Stimulated activated CD8-positive, alpha-beta memory T cell treated with anti-CD3 and anti-CD28 coated beads, Interleukin-2, amount 100 ng/mL, for 1 hour (primary cell): ENCODE data around the gene SLC4A5.
"Not testable (repeated sequence)": the region's sequence is repeated elsewhere in the genome, so short reads cannot be mapped to it uniquely, and the experiment has no call there.

ENCODE experiments used
- DNase-seq, 2 donors: peaks; one replicate each; pipeline ENCODE4 v3.0.0-alpha.2; 2020; ENCODE audit warnings: low read depth in 2 of 2

The SLC4A5 gene

GRCh38 chr2:74238879-74239278 lies 104.3 kb downstream of the SLC4A5 start:
- DNase-seq, result no peak

DNA sequence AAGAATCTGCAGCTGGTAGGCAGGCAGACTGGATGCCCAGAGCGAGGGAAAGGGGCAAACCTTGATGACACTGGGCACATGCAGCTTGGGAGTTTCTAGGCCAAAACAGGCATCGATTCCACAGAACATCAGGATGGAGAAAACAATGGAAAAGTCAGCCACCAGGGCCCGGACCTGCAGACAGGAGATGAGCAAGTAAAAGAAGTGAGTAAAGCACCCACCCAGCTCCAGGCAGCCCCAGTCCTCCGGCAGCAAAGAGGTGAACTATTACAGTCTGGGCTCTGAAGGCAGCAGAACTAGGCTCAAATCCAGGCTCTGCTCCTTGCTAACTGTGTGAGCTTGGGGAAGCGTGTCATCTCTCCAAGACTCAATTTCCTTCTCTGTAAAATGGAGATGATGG lies 108.2 kb downstream of the SLC4A5 start:
- no peak for DNase-seq

GRCh38 chr2:74233648-74234047 lies 109.6 kb downstream of the SLC4A5 start:
- no peak for DNase-seq

DNA sequence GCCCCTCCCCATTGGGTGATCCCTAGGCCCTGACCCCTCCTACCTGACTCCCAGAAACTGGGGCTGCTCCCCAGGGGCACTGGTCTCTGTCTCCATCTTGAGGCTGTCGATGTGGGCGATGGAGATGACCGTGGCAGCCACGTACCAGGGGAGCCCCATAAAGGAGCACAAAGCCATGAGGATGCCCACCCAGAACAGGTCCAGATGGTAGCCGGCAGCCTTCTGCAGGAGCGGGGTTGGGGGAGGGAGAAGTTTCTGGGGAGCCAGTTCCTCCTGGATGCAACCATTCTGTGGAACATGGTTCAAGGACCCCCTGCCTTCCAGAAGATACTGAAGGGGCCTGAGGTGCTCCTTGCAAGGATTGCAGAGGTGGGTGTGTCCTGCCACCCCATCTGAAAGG lies 110.8 kb downstream of the SLC4A5 start:
- no peak for DNase-seq

DNA sequence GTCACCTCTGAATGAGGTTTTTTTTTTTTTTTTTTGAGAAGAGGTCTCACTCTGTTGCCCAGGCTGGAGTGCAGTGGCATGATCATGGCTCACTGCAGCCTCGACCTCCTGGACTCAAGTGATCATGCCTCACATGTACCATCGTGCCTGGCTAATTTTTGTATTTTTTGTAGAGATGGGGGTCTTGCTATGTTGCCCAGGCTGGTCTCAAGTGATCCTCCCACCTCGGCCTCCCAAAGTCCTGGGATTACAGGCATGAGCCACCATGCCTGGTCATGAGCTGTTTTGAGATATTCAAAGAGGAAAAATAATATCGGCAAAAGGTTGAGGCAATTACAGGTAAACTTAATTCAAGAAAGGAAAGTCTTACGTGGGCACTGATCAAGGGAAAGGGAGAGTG lies 113.4 kb downstream of the SLC4A5 start:
- DNase-seq, result not testable (repeated sequence)

DNA sequence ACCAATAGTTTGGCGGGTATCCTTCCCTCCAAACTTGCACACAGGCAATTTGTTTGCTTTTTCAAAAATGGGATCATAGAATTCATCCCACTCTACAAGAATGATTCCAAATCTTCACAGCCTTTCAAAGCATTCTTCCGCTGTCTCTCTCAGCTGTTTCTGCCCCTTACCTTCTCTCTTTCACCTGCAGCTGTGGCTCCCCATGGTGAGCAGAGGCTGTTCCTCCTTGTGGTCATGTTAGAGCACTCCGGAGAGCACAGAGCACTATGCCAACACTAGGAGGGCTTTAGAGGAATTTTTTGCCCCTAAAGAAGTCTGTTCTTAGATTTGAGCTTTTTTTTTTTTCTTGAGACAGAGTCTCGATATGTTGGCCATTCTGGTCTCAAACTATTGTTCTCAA lies 114.4 kb downstream of the SLC4A5 start:
- DNase-seq, result no peak

DNA sequence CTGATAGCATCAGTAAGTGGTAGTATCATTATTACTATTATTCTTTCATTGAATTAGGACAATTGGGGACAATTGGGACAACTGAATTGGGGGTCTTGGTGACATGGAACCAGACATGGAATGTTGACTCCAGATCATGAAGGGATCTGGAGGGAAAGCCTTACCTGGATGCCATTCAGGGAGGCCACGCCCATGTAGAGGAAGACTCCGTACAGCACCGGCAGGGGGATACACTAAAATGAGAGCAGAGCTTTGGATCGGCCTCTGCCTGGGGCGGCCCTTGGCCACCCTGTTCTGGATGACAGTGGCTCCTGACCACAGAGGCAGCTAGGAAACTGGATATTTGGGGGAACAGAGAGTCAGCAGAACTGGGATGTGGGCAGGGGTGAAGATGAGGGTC lies 115.6 kb downstream of the SLC4A5 start:
- no peak for DNase-seq

- no peak for DNase-seq
These were observed 116.5 kb downstream of the SLC4A5 start for GRCh38 chr2:74226648-74227213.

- DNase-seq, result no peak
These were observed 117.3 kb downstream of the SLC4A5 start for GRCh38 chr2:74225698-74226459.

DNA sequence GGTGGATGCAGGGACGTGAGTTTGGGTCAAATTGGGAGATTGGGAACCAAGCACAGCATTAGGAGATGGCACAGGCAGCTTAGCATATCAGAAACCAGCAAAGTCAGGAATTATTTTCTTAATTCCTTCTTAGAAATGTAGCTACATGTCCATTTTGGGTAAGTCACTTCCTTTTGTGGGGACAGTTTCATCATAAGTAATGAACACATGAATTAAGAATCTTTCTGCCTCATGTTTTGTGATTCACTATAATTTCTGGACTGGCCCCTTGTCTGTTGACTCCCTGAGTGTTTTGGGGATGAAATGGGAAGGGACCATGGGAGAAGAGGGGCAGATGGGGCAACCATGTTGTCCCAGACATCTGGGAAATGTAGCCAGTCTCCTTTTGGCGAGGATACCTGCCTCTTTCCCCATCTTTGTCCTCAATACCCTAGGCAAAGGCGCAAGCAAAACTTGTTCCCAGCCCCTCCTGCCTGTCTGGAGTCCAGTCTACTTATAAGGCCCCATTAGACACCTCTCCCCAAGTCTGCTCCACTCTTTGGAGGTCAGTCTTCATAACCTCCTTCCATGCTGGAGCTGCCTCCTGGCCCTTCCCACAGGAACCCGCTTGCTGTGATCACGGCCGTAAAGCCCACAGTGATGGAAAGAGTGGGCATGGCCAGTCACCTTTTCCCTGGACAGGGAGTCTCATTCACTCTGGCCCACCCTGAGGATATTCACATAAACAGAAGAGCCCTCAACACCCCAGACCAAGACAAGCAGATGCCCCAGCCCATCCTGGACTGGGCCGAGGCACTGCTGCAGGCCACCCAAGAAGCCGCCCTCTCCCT lies 119.1 kb downstream of the SLC4A5 start:
- no peak for DNase-seq

- DNase-seq, result no peak
These were observed 120.9 kb downstream of the SLC4A5 start for GRCh38 chr2:74222300-74222650.

DNA sequence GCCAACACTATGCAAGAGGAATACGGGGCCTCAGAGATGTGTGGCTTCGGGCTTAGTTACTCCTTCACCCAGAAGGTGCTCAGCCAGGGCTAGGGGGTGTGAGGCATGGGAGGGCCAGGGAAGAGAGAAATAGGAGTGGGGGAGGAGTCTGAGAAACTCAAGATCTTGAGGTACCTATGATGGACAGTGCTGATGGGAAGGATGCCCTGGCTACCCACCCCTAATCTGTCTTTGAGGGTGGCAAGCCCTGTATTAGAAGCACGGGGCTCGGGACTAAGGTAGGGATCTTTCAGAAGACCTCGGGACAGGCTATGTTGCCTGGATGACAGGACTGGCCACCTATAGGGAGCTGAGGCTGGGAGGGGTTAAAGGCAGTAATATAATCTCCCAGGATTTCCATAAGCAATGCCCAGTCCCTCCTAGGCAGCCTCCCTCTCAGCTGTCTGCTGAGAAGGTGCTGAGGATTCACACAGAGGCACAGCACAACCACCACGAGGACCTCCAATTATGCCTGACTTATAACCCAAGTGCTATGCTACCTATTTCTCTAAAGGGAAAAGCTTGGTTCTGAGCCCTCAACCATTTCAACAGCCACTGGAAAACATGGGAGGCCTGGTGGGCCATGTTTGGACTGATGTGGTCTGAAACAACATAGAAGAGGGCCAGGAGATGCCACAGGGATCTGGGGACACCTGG lies 121.5 kb downstream of the SLC4A5 start:
- no peak for DNase-seq

DNA sequence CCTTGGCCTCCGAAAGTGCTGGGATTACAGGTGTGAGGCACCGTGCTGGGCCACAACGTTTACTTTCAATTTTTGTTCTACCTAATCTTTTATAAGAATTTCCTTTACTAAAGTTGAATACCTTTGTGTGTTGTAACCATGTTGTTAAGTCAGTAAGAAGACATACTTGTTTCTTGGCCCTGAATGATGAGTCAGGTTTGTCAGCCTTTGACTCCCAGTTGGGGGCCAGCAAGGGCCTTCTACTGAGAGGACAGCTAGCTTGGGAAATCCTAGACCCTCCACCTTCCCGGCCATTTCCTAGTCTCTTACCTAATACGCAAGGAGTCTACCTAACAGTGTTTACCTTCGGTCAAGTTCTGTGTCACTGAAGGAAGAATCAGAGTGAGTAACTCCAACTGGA lies 122.1 kb downstream of the SLC4A5 start:
- no peak for DNase-seq

GRCh38 chr2:74219846-74220486 lies 123.2 kb downstream of the SLC4A5 start:
- no peak for DNase-seq

DNA sequence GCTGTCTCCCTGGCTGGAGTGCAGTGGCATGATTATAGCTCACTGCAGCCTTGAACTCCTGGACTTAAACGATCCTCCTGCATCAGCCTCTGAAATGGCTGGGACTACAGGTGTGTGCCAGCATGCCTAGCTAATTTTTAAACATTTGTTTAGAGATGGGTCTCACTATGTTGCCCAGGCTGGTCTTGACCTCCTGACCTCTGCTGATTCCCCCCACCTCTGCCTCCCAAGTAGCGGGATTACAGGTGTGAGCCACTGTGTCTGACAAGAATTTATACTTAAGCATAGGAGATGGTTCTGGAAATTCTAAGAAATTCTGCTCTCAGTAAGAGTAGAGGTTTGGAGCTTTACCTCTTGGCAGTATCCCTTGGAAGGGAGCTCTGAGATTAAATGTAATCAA lies 126.6 kb downstream of the SLC4A5 start:
- no peak for DNase-seq

DNA sequence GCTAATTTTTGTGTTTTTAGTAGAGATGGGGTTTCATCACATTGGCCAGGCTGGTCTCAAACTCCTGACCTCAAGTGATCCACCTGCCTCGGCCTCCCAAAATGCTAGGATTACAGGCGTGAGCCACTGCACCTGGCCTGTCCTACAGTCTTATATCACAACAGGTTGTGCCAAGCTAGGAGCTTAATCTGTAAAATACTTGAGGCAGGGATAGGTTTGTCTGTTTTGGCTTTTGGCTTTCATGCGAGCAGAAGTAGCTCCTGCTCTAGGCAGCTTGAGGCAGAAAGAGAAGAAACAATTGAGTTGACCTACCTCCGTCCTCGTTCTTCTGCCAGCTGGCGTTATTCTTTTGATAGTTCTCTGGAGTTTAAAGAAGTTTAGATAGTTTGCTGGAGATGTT lies 127.4 kb downstream of the SLC4A5 start:
- not testable (repeated sequence) for DNase-seq

DNA sequence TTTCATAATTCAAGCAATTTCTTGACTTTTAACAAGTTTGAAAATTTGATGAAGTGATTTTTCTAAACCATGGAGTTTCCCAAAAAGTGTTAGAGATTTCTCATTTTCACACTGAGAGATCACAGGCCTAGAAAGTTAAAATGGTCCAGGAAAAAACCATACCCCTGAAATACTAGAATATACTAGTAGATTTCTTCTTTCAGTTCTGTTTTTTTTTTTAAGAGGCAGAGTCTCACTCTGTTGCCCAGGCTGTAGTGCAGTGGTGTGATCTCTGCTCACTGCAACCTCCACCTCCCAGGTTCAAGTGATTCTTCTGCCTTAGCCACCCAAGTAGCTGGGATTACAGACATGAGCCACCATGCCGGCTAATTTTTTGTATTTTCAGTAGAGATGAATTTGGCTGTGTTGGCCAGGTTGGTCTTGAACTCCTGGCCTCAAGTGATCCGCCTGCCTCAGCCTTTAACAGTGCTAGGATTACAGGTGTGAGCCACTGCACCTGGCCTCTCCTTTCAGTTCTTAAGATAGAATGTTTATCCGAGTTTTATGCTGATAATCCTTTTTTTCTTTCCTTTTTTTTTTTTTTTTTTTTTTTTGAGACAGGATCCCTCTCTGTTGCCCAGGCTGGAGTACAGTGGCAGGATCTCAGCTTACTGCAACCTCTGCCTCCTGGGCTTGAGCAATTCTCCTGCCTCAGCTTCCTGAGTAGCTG lies 130.4 kb downstream of the SLC4A5 start:
- DNase-seq, result no peak

GRCh38 chr2:74206180-74206688 lies 137.0 kb downstream of the SLC4A5 start:
- no peak for DNase-seq

DNA sequence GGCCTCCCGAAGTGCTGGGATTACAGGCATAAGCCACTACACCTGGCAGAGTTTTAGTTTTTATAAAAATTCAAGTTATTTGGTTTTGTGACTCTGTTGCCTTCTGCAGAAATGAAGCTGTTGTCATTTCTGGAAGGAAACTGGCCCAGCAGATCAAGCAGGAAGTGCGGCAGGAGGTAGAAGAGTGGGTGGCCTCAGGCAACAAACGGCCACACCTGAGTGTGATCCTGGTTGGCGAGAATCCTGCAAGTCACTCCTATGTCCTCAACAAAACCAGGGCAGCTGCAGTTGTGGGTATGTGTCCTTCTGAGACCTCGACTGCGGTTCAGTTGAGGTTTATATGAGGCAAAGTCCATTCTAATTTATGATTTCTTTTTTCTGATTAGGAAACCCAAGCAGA lies 137.6 kb downstream of the SLC4A5 start:
- DNase-seq, result no peak

DNA sequence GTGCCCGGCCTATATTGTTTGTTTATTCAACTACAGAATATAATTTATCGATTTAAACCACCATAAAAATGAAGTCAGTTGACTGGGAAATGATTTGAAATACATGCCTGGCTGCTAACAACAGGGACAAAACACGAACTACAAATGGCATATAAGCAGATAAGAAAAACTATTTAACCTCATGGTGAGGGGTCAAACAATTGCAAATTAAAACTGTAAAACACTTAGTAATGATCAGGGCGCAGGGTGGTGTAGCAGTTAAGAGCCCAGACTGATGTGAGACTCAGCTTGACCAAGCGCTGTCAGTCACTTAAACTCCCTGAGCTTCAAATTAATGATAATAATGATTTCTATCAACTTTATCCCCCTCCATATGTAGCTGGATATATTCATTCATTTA lies 138.1 kb downstream of the SLC4A5 start:
- no peak for DNase-seq

DNA sequence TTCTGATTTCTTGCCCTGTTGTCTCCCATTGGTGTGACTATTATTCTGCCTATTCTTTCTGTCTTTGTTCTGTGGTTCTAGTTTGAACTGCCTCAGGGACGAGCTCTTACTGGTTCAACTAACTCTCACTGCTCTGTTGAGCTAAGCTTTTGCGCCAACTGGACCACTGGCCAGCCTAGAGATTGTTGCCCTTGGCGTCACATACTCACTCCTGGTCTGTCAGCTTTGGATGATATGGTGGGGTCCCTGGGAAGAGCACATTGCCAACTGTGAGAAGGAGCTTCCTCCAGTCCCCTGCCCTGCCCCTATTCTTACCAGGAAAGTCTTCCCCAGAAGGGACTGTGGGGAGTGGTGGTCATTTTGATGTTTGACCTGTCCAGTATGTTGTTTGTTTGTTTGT lies 138.8 kb downstream of the SLC4A5 start:
- DNase-seq, result no peak
